ENCODE data around the gene MYT1. TPM values are rescaled to one million over a fixed set of nuclear protein-coding genes. Genes with fewer than 3 reads are reported as not detected.
A peak's percentile ranks its signal among the peaks of the same experiment; 100 is the strongest.

MYT1 gene
- polyA plus RNA-seq, 1 donor = 2.6 TPM

DNA sequence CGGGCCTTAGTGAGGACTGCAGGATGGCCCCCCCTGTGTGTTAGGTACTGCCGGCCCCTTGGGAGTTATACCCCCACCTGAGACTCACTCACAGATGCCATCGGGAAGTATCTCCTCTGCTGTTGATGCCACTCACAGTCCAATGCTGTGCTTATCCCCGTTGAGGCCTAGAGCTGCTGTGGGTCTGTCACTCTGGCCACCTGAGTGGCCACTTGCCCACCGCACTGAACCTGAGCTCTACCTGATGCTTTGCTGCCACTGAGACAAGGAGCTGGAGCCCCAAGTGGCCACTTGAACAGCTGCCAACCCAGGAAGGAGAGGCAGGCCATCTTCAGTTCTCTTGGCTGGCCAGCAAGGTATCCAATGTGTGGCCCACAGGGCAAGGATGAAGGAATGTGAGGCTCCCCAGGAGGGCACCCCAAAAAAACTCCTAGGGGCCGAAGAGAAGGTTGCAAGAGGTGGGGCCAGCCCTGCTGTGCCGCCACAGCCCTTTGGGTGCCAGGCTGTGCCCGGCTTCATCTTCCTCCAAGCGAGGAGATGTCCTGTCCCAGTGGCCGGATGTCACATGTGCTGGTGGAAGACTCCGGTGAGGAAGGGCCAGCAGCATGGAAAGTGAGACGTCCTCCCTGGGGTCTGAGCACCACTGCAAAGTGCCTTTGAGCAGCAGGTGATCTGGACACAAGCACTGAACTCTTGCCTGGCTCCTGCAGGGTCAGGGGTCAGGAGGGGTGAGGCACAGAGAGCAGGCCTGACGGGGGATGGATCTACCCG lies 61.8 kb downstream of the MYT1 start:
- Histone ChIP-seq H3K36me3 (ENCODE audit: control insufficient read depth, insufficient read depth, low read length) (no peaks in the 10 kb centered on the region), H3K9me3 (ENCODE audit: control insufficient read depth, low read depth, low read length) (no peaks in the 10 kb centered on the region), H3K27me3 (ENCODE audit: control insufficient read depth, insufficient read depth, low read length) (no peaks in the 10 kb centered on the region), H3K4me1 (ENCODE audit: control insufficient read depth, insufficient read depth, low read length) (peaks cover 76% of the 10 kb centered on the region), H3K4me3 (ENCODE audit: low read length) (no peak overlapping the region), H3K27ac (ENCODE audit: low read length) (no peak overlapping the region)
- WGBS (ENCODE audit: insufficient coverage, low lambda C conversion rate) = no CpG with 5 or more reads among the region's 14 CpGs
- no peak for DNase-seq

GRCh38 chr20:64226686-64227580 lies 62.7 kb downstream of the MYT1 start:
- peaks cover 67% of the 10 kb centered on the region for H3K4me1 ChIP-seq (ENCODE audit: control insufficient read depth, insufficient read depth, low read length)

GRCh38 chr20:64228086-64228653 lies 63.9 kb downstream of the MYT1 start:
- WGBS (ENCODE audit: insufficient coverage, low lambda C conversion rate) = no CpG with 5 or more reads among the region's 8 CpGs
- Histone ChIP-seq H3K27me3 (ENCODE audit: control insufficient read depth, insufficient read depth, low read length) (no peaks in the 10 kb centered on the region), H3K9me3 (ENCODE audit: control insufficient read depth, low read depth, low read length) (no peaks in the 10 kb centered on the region), H3K27ac (ENCODE audit: low read length) (no peak overlapping the region), H3K4me3 (ENCODE audit: low read length) (no peak overlapping the region), H3K4me1 (ENCODE audit: control insufficient read depth, insufficient read depth, low read length) (peaks cover 54% of the 10 kb centered on the region), H3K36me3 (ENCODE audit: control insufficient read depth, insufficient read depth, low read length) (no peaks in the 10 kb centered on the region)
- DNase-seq = no peak

More at GRCh38 chr20:64226686-64227580, 62.7 kb downstream of the MYT1 start:
- no CpG with 5 or more reads among the region's 25 CpGs for WGBS (ENCODE audit: insufficient coverage, low lambda C conversion rate)
- H3K27me3 ChIP-seq (ENCODE audit: control insufficient read depth, insufficient read depth, low read length) = no peaks in the 10 kb centered on the region
- no peak overlapping the region for H3K4me3 ChIP-seq (ENCODE audit: low read length)
- DNase-seq = peak; percentile 60 to 76
- H3K36me3 ChIP-seq (ENCODE audit: control insufficient read depth, insufficient read depth, low read length) = no peaks in the 10 kb centered on the region
- no peaks in the 10 kb centered on the region for H3K9me3 ChIP-seq (ENCODE audit: control insufficient read depth, low read depth, low read length)
- no peak overlapping the region for H3K27ac ChIP-seq (ENCODE audit: low read length)

- WGBS (ENCODE audit: insufficient coverage, low lambda C conversion rate) = 60% methylated on average over 2 of the region's 14 CpGs
- Histone ChIP-seq H3K4me3 (ENCODE audit: low read length) (no peak overlapping the region), H3K27ac (ENCODE audit: low read length) (peak overlapping the region; percentile 82), H3K4me1 (ENCODE audit: control insufficient read depth, insufficient read depth, low read length) (peaks cover 47% of the 10 kb centered on the region), H3K36me3 (ENCODE audit: control insufficient read depth, insufficient read depth, low read length) (no peaks in the 10 kb centered on the region), H3K9me3 (ENCODE audit: control insufficient read depth, low read depth, low read length) (no peaks in the 10 kb centered on the region), H3K27me3 (ENCODE audit: control insufficient read depth, insufficient read depth, low read length) (no peaks in the 10 kb centered on the region)
- no peak for DNase-seq
Observed at GRCh38 chr20:64228751-64229506, 64.7 kb downstream of the MYT1 start.

DNA sequence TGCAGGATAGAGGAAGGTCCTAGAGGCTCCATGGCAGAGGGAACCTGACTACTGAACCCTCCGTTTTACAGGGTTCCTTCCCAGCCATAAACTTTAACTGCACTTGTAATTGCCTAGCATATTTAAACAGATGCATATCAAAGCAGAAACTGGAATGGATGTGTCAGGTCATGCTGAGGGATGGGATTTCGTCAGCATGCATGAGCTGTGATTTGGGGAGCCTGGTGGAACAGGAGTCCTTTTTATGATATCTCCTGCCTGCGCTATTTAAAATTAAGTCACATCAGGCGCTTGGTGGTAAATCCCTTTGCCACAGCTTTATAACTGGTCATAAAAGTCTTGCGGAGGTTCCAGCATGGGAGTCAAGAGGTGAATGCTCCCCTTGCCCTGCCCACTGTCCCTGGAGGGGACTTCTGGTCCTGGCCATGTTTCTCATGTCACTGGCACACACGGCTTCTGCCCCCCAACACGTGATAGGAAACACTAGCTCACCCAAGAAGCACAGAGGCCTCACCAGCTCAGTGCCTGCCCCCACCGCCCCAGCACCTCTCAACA lies 65.3 kb downstream of the MYT1 start:
- peaks cover 40% of the 10 kb centered on the region for H3K4me1 ChIP-seq (ENCODE audit: control insufficient read depth, insufficient read depth, low read length)
- H3K36me3 ChIP-seq (ENCODE audit: control insufficient read depth, insufficient read depth, low read length) = no peaks in the 10 kb centered on the region
- peak overlapping the region; percentile 82 for H3K27ac ChIP-seq (ENCODE audit: low read length)
- no peaks in the 10 kb centered on the region for H3K9me3 ChIP-seq (ENCODE audit: control insufficient read depth, low read depth, low read length)
- DNase-seq = peak; percentile 85 to 93
- no CpG with 5 or more reads among the region's 8 CpGs for WGBS (ENCODE audit: insufficient coverage, low lambda C conversion rate)
- H3K4me3 ChIP-seq (ENCODE audit: low read length) = no peak overlapping the region
- no peaks in the 10 kb centered on the region for H3K27me3 ChIP-seq (ENCODE audit: control insufficient read depth, insufficient read depth, low read length)

GRCh38 chr20:64230461-64231145 lies 66.4 kb downstream of the MYT1 start:
- Histone ChIP-seq H3K4me1 (ENCODE audit: control insufficient read depth, insufficient read depth, low read length) (peaks cover 30% of the 10 kb centered on the region), H3K27me3 (ENCODE audit: control insufficient read depth, insufficient read depth, low read length) (no peaks in the 10 kb centered on the region), H3K4me3 (ENCODE audit: low read length) (no peak overlapping the region), H3K27ac (ENCODE audit: low read length) (no peak overlapping the region), H3K9me3 (ENCODE audit: control insufficient read depth, low read depth, low read length) (no peaks in the 10 kb centered on the region), H3K36me3 (ENCODE audit: control insufficient read depth, insufficient read depth, low read length) (no peaks in the 10 kb centered on the region)
- DNase-seq = no peak
- no CpG with 5 or more reads among the region's 22 CpGs for WGBS (ENCODE audit: insufficient coverage, low lambda C conversion rate)

- Histone ChIP-seq H3K27me3 (ENCODE audit: control insufficient read depth, insufficient read depth, low read length) (no peaks in the 10 kb centered on the region), H3K4me1 (ENCODE audit: control insufficient read depth, insufficient read depth, low read length) (peaks cover 29% of the 10 kb centered on the region), H3K36me3 (ENCODE audit: control insufficient read depth, insufficient read depth, low read length) (no peaks in the 10 kb centered on the region), H3K27ac (ENCODE audit: low read length) (no peak overlapping the region), H3K4me3 (ENCODE audit: low read length) (no peak overlapping the region), H3K9me3 (ENCODE audit: control insufficient read depth, low read depth, low read length) (no peaks in the 10 kb centered on the region)
- no peak for DNase-seq
- WGBS (ENCODE audit: insufficient coverage, low lambda C conversion rate) = 80% methylated on average over 1 of the region's 27 CpGs
Observed at GRCh38 chr20:64231621-64232550, 67.6 kb downstream of the MYT1 start.

- WGBS (ENCODE audit: insufficient coverage, low lambda C conversion rate) = no CpG with 5 or more reads among the region's 3 CpGs
- peaks cover 25% of the 10 kb centered on the region for H3K4me1 ChIP-seq (ENCODE audit: control insufficient read depth, insufficient read depth, low read length)
- no peaks in the 10 kb centered on the region for H3K9me3 ChIP-seq (ENCODE audit: control insufficient read depth, low read depth, low read length)
- no peaks in the 10 kb centered on the region for H3K36me3 ChIP-seq (ENCODE audit: control insufficient read depth, insufficient read depth, low read length)
- H3K27ac ChIP-seq (ENCODE audit: low read length) = no peak overlapping the region
- DNase-seq = no peak
- no peak overlapping the region for H3K4me3 ChIP-seq (ENCODE audit: low read length)
- H3K27me3 ChIP-seq (ENCODE audit: control insufficient read depth, insufficient read depth, low read length) = no peaks in the 10 kb centered on the region
Observed at GRCh38 chr20:64232794-64233193, 68.5 kb downstream of the MYT1 start.

DNA sequence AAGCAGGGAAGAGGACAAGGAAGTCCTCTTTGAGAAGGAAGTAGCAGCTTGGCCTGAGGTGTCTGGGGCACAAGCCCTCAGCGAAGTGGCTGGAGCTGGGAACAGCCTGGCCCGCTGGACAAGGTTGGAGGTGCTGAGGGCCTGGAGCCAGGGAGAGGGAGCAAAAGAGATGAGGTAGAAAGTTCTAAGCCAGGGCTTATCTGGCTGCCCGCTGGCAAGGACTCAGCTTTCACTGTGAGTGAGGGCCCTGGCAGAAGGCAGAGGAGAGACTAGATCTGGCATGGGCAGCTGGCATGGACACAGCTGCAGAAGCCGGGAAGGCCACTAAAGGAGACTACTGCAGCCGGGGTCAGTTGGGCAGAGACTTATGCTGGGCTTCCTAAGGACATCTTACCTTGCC lies 69.5 kb downstream of the MYT1 start:
- no CpG with 5 or more reads among the region's 5 CpGs for WGBS (ENCODE audit: insufficient coverage, low lambda C conversion rate)
- no peak overlapping the region for H3K4me3 ChIP-seq (ENCODE audit: low read length)
- DNase-seq = no peak
- peaks cover 18% of the 10 kb centered on the region for H3K4me1 ChIP-seq (ENCODE audit: control insufficient read depth, insufficient read depth, low read length)
- no peaks in the 10 kb centered on the region for H3K27me3 ChIP-seq (ENCODE audit: control insufficient read depth, insufficient read depth, low read length)
- no peaks in the 10 kb centered on the region for H3K36me3 ChIP-seq (ENCODE audit: control insufficient read depth, insufficient read depth, low read length)
- H3K27ac ChIP-seq (ENCODE audit: low read length) = no peak overlapping the region
- H3K9me3 ChIP-seq (ENCODE audit: control insufficient read depth, low read depth, low read length) = no peaks in the 10 kb centered on the region

Data from large intestine (tissue), 3 donors.